ENCODE results near the gene DNMT3L.
"Not testable (repeated sequence)": the region's sequence is repeated elsewhere in the genome, so short reads cannot be mapped to it uniquely, and the experiment has no call there.

The DNMT3L gene

DNA sequence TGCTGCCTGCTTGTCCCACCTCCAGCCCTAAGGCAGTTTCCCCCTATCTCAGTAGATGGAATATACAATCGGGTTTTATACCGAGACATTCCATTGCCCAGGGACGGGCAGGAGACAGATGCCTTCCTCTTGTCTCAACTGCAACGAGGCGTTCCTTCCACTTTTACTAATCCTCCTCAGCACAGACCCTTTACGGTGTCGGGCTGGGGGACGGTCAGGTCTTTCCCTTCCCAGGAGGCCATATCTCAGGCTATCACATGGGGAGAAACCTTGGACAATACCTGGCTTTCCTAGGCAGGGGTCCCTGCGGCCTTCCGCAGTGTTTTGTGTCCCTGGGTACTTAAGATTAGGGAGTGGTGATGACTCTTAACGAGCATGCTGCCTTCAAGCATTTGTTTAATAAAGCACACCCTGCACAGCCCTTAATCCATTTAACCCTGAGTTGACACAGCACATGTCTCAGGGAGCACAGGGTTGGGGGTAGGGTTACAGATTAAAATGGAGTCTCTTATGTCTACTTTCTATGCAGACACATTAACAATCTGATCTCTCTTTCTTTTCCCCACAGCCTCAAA lies 21.6 kb upstream of the DNMT3L start:
- DNase-seq; intact Hi-C loops (cut with DNase I): not testable (repeated sequence)

GRCh38 chr21:44282370-44282769 lies 20.7 kb upstream of the DNMT3L start:
- DNase-seq: no peak
- intact Hi-C loops (cut with DNase I): no loop called here

DNA sequence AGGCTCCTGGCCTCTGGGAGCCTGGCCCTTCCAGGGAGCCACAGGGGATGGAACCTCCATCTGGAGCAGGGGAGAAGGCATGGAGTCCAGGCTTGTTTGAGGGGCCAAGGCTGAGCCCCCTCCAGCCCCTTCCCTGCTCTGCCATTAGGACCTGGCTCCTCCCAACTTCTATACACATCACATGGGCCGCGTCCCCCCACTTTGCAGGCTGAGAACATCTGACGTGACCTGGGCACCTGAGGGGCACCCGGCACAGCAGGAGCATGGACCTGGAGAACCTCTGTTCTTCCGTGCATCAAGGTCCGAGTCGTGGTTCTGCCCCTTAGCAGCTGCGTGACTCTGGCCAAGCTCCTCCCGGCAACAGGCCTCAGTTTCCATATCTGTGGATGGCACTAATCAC lies 20.1 kb upstream of the DNMT3L start:
- no peak for DNase-seq
- intact Hi-C loops (cut with DNase I): no loop called here

GRCh38 chr21:44279354-44280260 lies 17.9 kb upstream of the DNMT3L start:
- intact Hi-C loops (cut with DNase I): no loop called here
- no peak for DNase-seq

- DNase-seq: no peak
- intact Hi-C loops (cut with DNase I): loop anchor here (2.0 kb wide), 1 partner anchor 46 kb away; no protein-coding TSS in a partner anchor
These were observed 13.3 kb upstream of the DNMT3L start for GRCh38 chr21:44275041-44275440.

- peak in 1 of 10 donors; percentile 49 for DNase-seq
- intact Hi-C loops (cut with DNase I): no loop called here
These were observed 11.3 kb upstream of the DNMT3L start for GRCh38 chr21:44273046-44273445.

DNA sequence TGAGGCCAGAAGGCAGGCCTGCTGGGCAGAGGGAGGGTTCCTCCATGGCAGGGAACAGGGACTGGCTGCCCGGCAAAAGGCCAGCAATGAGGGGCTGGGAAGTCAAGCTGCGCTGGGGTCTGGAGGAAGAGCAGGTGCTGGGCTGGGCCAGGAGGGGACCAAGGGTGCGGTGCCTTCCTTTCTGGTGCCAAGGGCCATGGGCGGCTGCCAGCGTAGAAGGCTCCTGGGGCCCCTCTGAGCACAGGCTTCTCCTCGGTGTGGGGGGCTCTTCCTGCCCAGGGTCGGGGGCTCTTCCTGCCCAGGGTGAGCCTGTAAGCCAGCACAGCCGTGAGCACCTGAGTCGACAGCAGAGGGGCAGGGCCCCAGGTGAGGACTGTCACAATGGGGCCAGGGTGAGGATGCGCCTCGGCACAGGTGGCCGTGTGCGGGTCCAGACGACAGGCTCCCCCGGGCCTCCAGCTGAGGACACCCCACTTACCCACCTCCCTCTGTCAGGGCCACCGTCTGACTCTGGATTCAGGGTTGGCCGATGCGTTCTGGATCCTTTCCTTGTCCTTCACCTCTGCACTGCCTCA lies 10.7 kb upstream of the DNMT3L start:
- intact Hi-C loops (cut with DNase I): no loop called here
- DNase-seq: peak in 1 of 10 donors; percentile 75

DNA sequence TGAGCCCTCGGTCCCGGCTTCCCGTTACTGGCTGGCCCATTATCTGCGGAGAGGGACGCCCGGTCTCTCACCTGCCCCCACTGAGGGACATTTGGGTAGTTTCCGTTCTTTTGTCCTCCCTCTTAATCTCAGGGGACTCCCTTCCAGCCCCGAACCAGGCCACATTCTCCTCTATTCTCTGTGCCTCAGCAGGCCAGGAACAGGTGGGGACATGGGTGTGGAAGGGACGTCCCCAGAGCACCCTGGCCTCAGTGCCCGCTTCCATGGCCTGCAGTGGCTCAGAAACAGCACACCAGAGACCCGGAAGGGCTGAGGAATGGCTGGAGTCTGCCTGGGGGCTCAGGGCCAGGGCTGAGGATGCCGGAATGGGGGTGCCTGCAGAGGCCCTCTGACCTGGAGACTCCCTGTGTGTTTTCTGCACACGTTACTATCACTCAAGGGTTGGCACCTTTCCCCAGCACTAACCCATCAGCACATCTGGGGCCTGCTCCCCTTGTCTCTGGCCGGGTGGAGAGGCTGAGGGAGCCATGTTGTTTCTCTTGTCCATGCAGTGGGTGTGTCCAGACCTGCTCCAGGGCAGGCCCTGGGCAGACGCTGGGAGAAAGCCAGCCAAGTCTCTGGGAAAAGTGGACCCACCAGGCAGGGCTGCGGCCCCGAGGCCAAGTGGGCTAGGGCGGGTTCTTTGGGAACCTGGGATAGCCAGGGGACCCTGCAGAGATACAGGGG lies 10.0 kb upstream of the DNMT3L start:
- intact Hi-C loops (cut with DNase I): no loop called here
- DNase-seq: peak in 1 of 10 donors; percentile 63

- intact Hi-C loops (cut with DNase I): no loop called here
- peak in 1 of 10 donors; percentile 12 for DNase-seq
These were observed 7.4 kb upstream of the DNMT3L start for GRCh38 chr21:44269090-44269489.

- intact Hi-C loops (cut with DNase I): no loop called here
- DNase-seq: peak in 1 of 10 donors; percentile 79
These were observed 6.0 kb upstream of the DNMT3L start for GRCh38 chr21:44267655-44268142.

GRCh38 chr21:44265734-44266270 lies 4.1 kb upstream of the DNMT3L start:
- intact Hi-C loops (cut with DNase I): no loop called here
- DNase-seq: peak in 1 of 10 donors; percentile 61

DNA sequence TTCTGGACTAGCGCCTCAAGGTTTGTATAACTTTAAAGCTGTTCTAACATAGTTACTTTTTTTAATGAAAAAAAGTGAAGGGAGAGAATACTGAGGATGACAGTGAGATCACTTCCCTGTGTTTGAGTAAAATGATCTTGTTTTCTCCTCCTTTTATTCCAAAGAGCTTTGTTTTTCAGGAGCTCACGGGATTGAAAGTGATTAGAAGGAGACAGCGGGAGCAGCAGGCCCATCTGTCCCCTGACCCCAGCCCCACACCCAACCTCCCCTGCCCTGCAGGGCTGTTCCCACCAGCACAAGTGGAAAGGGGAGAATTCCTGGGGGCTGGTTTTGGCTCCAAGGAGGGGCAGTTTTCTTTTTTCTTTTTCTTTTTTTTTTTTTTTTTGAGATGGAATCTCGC lies 2.1 kb upstream of the DNMT3L start:
- DNase-seq: peak in 1 of 10 donors; percentile 45
- intact Hi-C loops (cut with DNase I): no loop called here

- peak in 1 of 10 donors; percentile 79 for DNase-seq
- intact Hi-C loops (cut with DNase I): no loop called here
These were observed 1.6 kb upstream of the DNMT3L start for GRCh38 chr21:44263221-44263760.

- intact Hi-C loops (cut with DNase I): no loop called here
- DNase-seq: peak in 1 of 10 donors; percentile 19
These were observed 800 bp upstream of the DNMT3L start for GRCh38 chr21:44262338-44263056.

GRCh38 chr21:44260791-44261631 lies 686 bp downstream of the DNMT3L start:
- DNase-seq: peak in 1 of 10 donors; percentile 68
- intact Hi-C loops (cut with DNase I): no loop called here

DNA sequence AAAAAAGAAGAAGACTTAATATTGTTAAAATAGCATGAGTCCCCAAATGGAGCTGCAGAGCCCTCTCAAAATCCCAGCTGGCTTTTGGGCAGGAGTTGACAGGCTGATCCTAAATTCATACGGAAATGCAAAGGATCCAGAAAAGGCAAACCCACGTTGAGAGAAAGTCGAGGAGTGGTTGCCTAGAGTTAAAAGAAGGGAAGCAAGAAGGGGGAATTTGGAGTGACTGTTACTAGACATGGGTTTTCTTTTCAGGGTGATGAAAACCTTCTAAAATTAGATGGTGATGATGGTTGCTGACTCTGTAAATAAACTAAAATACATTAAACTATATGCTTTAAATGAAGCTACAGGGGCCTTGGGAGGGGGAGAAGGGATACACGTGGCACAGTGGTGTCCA lies 1.6 kb downstream of the DNMT3L start:
- intact Hi-C loops (cut with DNase I): no loop called here

GRCh38 chr21:44259082-44259705 lies 2.5 kb downstream of the DNMT3L start:
- intact Hi-C loops (cut with DNase I): no loop called here
- DNase-seq: peak in 1 of 10 donors; percentile 11

More for the DNA sequence above, 1.6 kb downstream of the DNMT3L start:
- peak in 1 of 10 donors; percentile 7 for DNase-seq
